H9 (cell line): ENCODE results near the gene TTLL1. TPM values are rescaled to one million over a fixed set of nuclear protein-coding genes. Genes with fewer than 3 reads are reported as not detected.

Experiments
- DNase-seq: peaks from one replicate; pipeline ENCODE4 v3.0.0-alpha.2; 2017
- H2AFZ ChIP-seq: one replicate; pipeline ENCODE4 v1.6.1; 2013; ENCODE audit warnings: mild to moderate bottlenecking, low read length, control low read depth, moderate library complexity
- H2AK5ac ChIP-seq: 2 replicates; pipeline ENCODE4 v1.6.1; 2013; ENCODE audit warnings: low read length, control low read depth, mixed read lengths; ENCODE audit not compliant: insufficient read length
- H2BK120ac ChIP-seq: one replicate; pipeline ENCODE4 v1.6.1; 2013; ENCODE audit warnings: low read depth, mild to moderate bottlenecking, low read length, control low read depth, inconsistent platforms; ENCODE audit not compliant: poor library complexity, severe bottlenecking
- H2BK12ac ChIP-seq: 2 replicates; pipeline ENCODE4 v1.6.1; 2013; ENCODE audit warnings: low read length, control low read depth, mixed read lengths, low read depth; ENCODE audit not compliant: insufficient read length
- H2BK15ac ChIP-seq: 2 replicates; pipeline ENCODE4 v1.6.1; 2013; ENCODE audit warnings: low read depth, low read length, control low read depth
- H2BK20ac ChIP-seq: one replicate; pipeline ENCODE4 v1.6.1; 2013; ENCODE audit warnings: low read depth, mild to moderate bottlenecking, low read length, control low read depth, inconsistent platforms; ENCODE audit not compliant: poor library complexity, severe bottlenecking
- H2BK5ac ChIP-seq: 2 replicates; pipeline ENCODE4 v1.6.1; 2013; ENCODE audit warnings: low read length, control low read depth, mixed read lengths; ENCODE audit not compliant: insufficient read length
- H3K14ac ChIP-seq: 2 replicates; pipeline ENCODE4 v1.6.1; 2013; ENCODE audit warnings: low read length, control low read depth; ENCODE audit not compliant: insufficient read depth
- H3K18ac ChIP-seq: 2 replicates; pipeline ENCODE4 v1.6.1; 2013; ENCODE audit warnings: low read depth, mild to moderate bottlenecking, mixed read lengths, low read length, control low read depth; ENCODE audit not compliant: insufficient read length
- H3K23ac ChIP-seq: 2 replicates; pipeline ENCODE4 v1.6.1; 2013; ENCODE audit warnings: low read length, control low read depth, mixed read lengths, low read depth; ENCODE audit not compliant: insufficient read length
- H3K23me2 ChIP-seq: 2 replicates; pipeline ENCODE4 v1.6.1; 2013; ENCODE audit warnings: low read depth, mild to moderate bottlenecking, mixed read lengths, low read length, control low read depth; ENCODE audit not compliant: insufficient read length, poor library complexity, severe bottlenecking
- H3K27ac ChIP-seq: 2 replicates; pipeline ENCODE4 v1.5.1; 2013; ENCODE audit warnings: low read length, control low read depth, mixed read lengths, low read depth; ENCODE audit not compliant: insufficient read length
- H3K27me3 ChIP-seq: 2 replicates; pipeline ENCODE4 v1.6.1; 2013; ENCODE audit warnings: low read length, control low read depth, inconsistent platforms; ENCODE audit not compliant: insufficient read depth
- H3K4ac ChIP-seq: 2 replicates; pipeline ENCODE4 v1.6.1; 2013; ENCODE audit warnings: low read depth, mild to moderate bottlenecking, control low read depth, inconsistent platforms, low read length, moderate library complexity
- H3K4me1 ChIP-seq: 2 replicates; pipeline ENCODE4 v1.6.1; 2013; ENCODE audit warnings: low read length, control low read depth, inconsistent platforms; ENCODE audit not compliant: insufficient read depth
- H3K4me2 ChIP-seq: 2 replicates; pipeline ENCODE4 v1.6.1; 2013; ENCODE audit warnings: low read length, control low read depth, mixed read lengths; ENCODE audit not compliant: insufficient read length, insufficient read depth
- H3K56ac ChIP-seq: 2 replicates; pipeline ENCODE4 v1.6.1; 2013; ENCODE audit warnings: low read depth, mild to moderate bottlenecking, mixed read lengths, low read length, control low read depth; ENCODE audit not compliant: insufficient read length
- H3K79me1 ChIP-seq: 2 replicates; pipeline ENCODE4 v1.6.1; 2013; ENCODE audit warnings: low read depth, mild to moderate bottlenecking, moderate library complexity, low read length, control low read depth, inconsistent platforms; ENCODE audit not compliant: insufficient read depth, poor library complexity, severe bottlenecking
- H3K79me2 ChIP-seq: 2 replicates; pipeline ENCODE4 v1.6.1; 2013; ENCODE audit warnings: low read length, control low read depth, inconsistent platforms; ENCODE audit not compliant: insufficient read depth
- H3K9ac ChIP-seq: 2 replicates; pipeline ENCODE4 v1.6.1; 2013; ENCODE audit warnings: low read length, control low read depth, mixed read lengths; ENCODE audit not compliant: insufficient read length; ENCODE audit errors: extremely low read depth
- H3K9me3 ChIP-seq: one replicate; pipeline ENCODE4 v1.6.1; 2013; ENCODE audit warnings: low read depth, low read length, inconsistent platforms; ENCODE audit not compliant: control insufficient read depth
- H3T11ph ChIP-seq: one replicate; pipeline ENCODE4 v1.6.1; 2013; ENCODE audit warnings: mild to moderate bottlenecking, low read length, control low read depth, inconsistent platforms
- H4K20me1 ChIP-seq: one replicate; pipeline ENCODE4 v1.6.1; 2013; ENCODE audit not compliant: control insufficient read depth, insufficient read length, insufficient read depth
- H4K5ac ChIP-seq: 2 replicates; pipeline ENCODE4 v1.6.1; 2013; ENCODE audit warnings: low read depth, mild to moderate bottlenecking, mixed read lengths, low read length, control low read depth; ENCODE audit not compliant: insufficient read length
- H4K8ac ChIP-seq: replicated peaks from 2 replicates; pipeline ENCODE4 v1.6.1; 2013; ENCODE audit warnings: low read length, control low read depth, mixed read lengths, low read depth; ENCODE audit not compliant: insufficient read length
- H4K91ac ChIP-seq: 2 replicates; pipeline ENCODE4 v1.6.1; 2013; ENCODE audit warnings: low read depth, mild to moderate bottlenecking, moderate library complexity, mixed read lengths, low read length, control low read depth; ENCODE audit not compliant: insufficient read length
- H3K27ac Mint-ChIP-seq, 3 experiments: 2 replicates in 2 of 3; 3 replicates in 1 of 3; pipeline ENCODE4 v1.8.0; 2020 to 2021; ENCODE audit warnings: mixed read lengths in 3 of 3, mild to moderate bottlenecking in 1 of 3, moderate library complexity in 1 of 3
- H3K27me3 Mint-ChIP-seq: 2 replicates; pipeline ENCODE4 v1.8.0; 2021; ENCODE audit warnings: low read depth, mild to moderate bottlenecking, moderate library complexity, mixed read lengths
- H3K36me3 Mint-ChIP-seq, 3 experiments: 2 replicates in 2 of 3; 3 replicates in 1 of 3; pipeline ENCODE4 v1.8.0; 2020 to 2021; ENCODE audit warnings: low read depth in 3 of 3, mixed read lengths in 3 of 3; ENCODE audit not compliant: insufficient read depth in 1 of 3
- H3K4me1 Mint-ChIP-seq, 2 experiments: 2 replicates each; pipeline ENCODE4 v1.8.0; 2020; ENCODE audit warnings: mixed read lengths in 2 of 2
- H3K4me3 Mint-ChIP-seq, 2 experiments: 2 replicates in 1 of 2; 3 replicates in 1 of 2; pipeline ENCODE4 v1.8.0; 2020 to 2021; ENCODE audit warnings: mild to moderate bottlenecking in 2 of 2, mixed read lengths in 2 of 2, moderate library complexity in 1 of 2
- H3K9me3 Mint-ChIP-seq, 2 experiments: 2 replicates in 1 of 2; 3 replicates in 1 of 2; pipeline ENCODE4 v1.8.0; 2020; ENCODE audit warnings: mild to moderate bottlenecking in 2 of 2, mixed read lengths in 2 of 2, moderate library complexity in 1 of 2
- CTCF ChIP-seq: fragments of 200-600 bp; sonication (generic); conservative IDR thresholded peaks from 3 replicates; pipeline ENCODE4 v1.8.0; 2021; ENCODE audit warnings: antibody characterized with exemption, mild to moderate bottlenecking
- WGBS: extraction: QIAGEN DNeasy Blood & Tissue Kit; methylation state at CpG from one replicate; pipeline ENCODE4 v1.1.7; 2013; ENCODE audit warnings: missing lambda C conversion rate, low lambda C conversion rate, mixed read lengths; ENCODE audit not compliant: insufficient read length; ENCODE audit errors: extremely low coverage; 5-methylcytosine and 5-hydroxymethylcytosine counted together
- total RNA-seq: library from RNA; stranded (reverse); gene quantifications from 2 replicates; pipeline ENCODE4 v1.2.1, GENCODE V29; 2021

Gene TTLL1
- total RNA-seq, 1 experiment from 2014 or later, result 4.1 TPM

DNA sequence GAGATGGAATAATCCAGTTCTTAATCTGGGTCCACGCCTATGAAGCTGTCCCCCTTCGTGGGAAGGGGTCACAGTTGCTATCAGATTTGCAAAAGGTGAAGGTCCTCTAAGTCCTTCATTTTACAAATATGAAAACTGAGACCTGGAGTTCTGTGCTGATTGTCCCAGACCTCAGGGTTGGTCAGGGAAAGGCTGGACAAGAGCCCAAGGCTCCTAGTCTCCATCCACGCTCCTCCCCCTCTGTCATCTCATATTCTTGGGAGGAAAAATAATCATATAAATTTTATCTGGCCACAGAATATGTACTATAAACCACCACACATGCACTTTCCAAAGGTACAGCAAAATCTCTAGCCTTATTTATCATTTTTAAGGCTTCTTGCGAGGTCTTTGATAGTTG lies 79.7 kb downstream of the TTLL1 start:
- Histone ChIP-seq H2BK20ac (no peak overlapping the region), H3K18ac (no peak overlapping the region), H3K9me3 (no peaks in the 10 kb centered on the region), H2AK5ac (no peak overlapping the region), H3K4me1 (peaks cover 8% of the 10 kb centered on the region; the same call in 1 of the 2 replicates), H3K9ac (no peak overlapping the region), H4K91ac (no peak overlapping the region), H2BK15ac (no peak overlapping the region), H4K20me1 (no peaks in the 10 kb centered on the region), H3K56ac (no peak overlapping the region), H4K8ac (no peak overlapping the region), H3K79me2 (peaks cover 46% of the 10 kb centered on the region; the same call in 1 of the 2 replicates), H2AFZ (no peak overlapping the region), H3T11ph (no peak overlapping the region), H3K14ac (no peak overlapping the region), H3K23ac (no peak overlapping the region), H4K5ac (no peak overlapping the region), H3K27me3 (no peaks in the 10 kb centered on the region), H3K4ac (no peak overlapping the region), H2BK12ac (no peak overlapping the region), H3K27ac (no peak overlapping the region), H2BK5ac (no peak overlapping the region), H3K79me1 (peaks cover 3% of the 10 kb centered on the region), H3K23me2 (peaks cover 4% of the 10 kb centered on the region), H2BK120ac (no peak overlapping the region), H3K4me2 (no peak overlapping the region)
- WGBS, result no CpG with 5 or more reads among the region's 4 CpGs
- no peak overlapping the region for H3K27ac Mint-ChIP-seq
- no peaks in the 10 kb centered on the region; the same call in 1 of the 2 replicates for H3K27me3 Mint-ChIP-seq
- no peak for DNase-seq
- H3K4me3 Mint-ChIP-seq, result no peak overlapping the region
- H3K36me3 Mint-ChIP-seq, result no peaks in the 10 kb centered on the region; a peak in 2 of 7 replicates
- H3K9me3 Mint-ChIP-seq, result no peaks in the 10 kb centered on the region
- H3K4me1 Mint-ChIP-seq, result peaks cover 55 to 56% of the 10 kb centered on the region in 2 experiments
- TF ChIP-seq CTCF, result no peak
